Activated T-cell treated with anti-CD3 and anti-CD28 coated beads, Interleukin-2, amount 50 U/mL, for 72 hours (primary cell): Measurements from ENCODE around the gene SPG11. TPM values are rescaled to one million over a fixed set of nuclear protein-coding genes. Genes with fewer than 3 reads are reported as not detected.
"Not testable (repeated sequence)": the region's sequence is repeated elsewhere in the genome, so short reads cannot be mapped to it uniquely, and the experiment has no call there.

Experiments
- ATAC-seq, 2 donors: fragments of 150-1000 bp; cut with Tn5 transposase; replicated peaks in 1 of 2; 2 replicates each; pipeline ENCODE4 v1.10.0; 2021; ENCODE audit warnings: moderate library complexity in 2 of 2, mild to moderate bottlenecking in 1 of 2
- DNase-seq, 2 donors: peaks; one replicate each; pipeline ENCODE4 v3.0.0; 2021 to 2022; ENCODE audit warnings: mixed read lengths in 1 of 2
- H3K27ac Mint-ChIP-seq: one replicate; pipeline ENCODE4 v1.8.0; 2022; ENCODE audit warnings: mild to moderate bottlenecking, moderate library complexity, mixed read lengths
- H3K27me3 Mint-ChIP-seq: one replicate; pipeline ENCODE4 v1.8.0; 2022; ENCODE audit warnings: low read depth, mixed read lengths
- H3K36me3 Mint-ChIP-seq, 2 donors: one replicate each; pipeline ENCODE4 v1.8.0; 2022; ENCODE audit warnings: mixed read lengths in 2 of 2, mild to moderate bottlenecking in 1 of 2; ENCODE audit not compliant: insufficient read depth in 2 of 2
- H3K4me1 Mint-ChIP-seq: one replicate; pipeline ENCODE4 v1.8.0; 2022; ENCODE audit warnings: low read depth, mixed read lengths
- H3K4me3 Mint-ChIP-seq, 2 donors: one replicate each; pipeline ENCODE4 v1.8.0; 2022; ENCODE audit warnings: mild to moderate bottlenecking in 2 of 2, mixed read lengths in 2 of 2, moderate library complexity in 2 of 2
- H3K9me3 Mint-ChIP-seq, 2 donors: one replicate each; pipeline ENCODE4 v1.8.0; 2022; ENCODE audit warnings: mixed read lengths in 2 of 2
- total RNA-seq, 2 donors: library from RNA; stranded (reverse); gene quantifications; one replicate each; pipeline ENCODE4 v1.2.3, GENCODE V29; 2022

The SPG11 gene
- total RNA-seq, 2 donors from 2014 or later = 127 to 134 TPM

DNA sequence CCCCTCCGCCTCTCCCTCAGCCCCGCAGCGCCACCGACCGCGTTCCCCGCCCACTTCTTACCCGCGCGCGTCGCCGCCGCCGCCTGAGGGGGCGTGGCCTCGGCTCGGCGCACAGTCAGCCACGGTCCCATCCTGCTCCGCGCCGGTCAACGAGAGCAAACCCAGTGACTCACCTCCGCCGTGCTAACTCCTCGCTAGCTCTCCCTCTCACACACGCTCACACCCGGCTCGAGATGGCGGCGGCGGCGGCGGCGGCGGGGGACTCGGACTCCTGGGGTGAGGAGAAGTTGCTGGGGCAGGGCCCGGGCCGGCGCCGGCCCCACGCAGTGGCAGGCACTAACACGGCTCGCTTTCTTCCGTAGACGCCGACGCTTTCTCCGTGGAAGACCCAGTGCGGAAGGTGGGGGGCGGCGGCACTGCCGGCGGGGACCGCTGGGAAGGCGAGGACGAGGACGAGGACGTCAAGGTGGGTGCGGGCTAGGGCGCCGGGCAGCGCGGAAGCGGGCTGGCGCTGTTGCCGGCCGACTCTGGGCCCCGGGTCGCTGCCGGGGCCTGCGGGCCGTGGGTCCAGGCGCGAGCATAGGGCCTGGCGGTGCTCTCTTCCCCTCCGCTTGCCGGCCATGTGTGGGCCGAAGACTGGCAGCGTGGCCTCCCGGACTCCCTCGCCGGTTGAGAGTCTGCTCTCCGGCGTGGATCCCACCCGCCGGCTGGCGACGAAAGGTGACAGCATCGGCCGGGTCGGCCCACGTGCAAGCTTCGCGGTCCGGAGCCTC lies 126.3 kb downstream of the SPG11 start, which contains the start of gene EIF3J:
TSS of gene EIF3J (plus strand) at position 186 of the 773 bp plus-strand sequence. CDS start at position 234, 48 bp downstream.
- ATAC-seq (peak; percentile 95 to 96), DNase-seq (peak; percentile 96 to 97)
- Mint-ChIP-seq H3K9me3 (no peaks in the 10 kb centered on the region), H3K27ac (peak within 1 kb of the TSS; percentile 93), H3K36me3 (peaks cover 6 to 39% of the 10 kb centered on the region in 2 donors), H3K4me3 (peak within 1 kb of the TSS; percentile 93 to 95), H3K4me1 (peaks cover 56% of the 10 kb centered on the region), H3K27me3 (no peaks in the 10 kb centered on the region)

DNA sequence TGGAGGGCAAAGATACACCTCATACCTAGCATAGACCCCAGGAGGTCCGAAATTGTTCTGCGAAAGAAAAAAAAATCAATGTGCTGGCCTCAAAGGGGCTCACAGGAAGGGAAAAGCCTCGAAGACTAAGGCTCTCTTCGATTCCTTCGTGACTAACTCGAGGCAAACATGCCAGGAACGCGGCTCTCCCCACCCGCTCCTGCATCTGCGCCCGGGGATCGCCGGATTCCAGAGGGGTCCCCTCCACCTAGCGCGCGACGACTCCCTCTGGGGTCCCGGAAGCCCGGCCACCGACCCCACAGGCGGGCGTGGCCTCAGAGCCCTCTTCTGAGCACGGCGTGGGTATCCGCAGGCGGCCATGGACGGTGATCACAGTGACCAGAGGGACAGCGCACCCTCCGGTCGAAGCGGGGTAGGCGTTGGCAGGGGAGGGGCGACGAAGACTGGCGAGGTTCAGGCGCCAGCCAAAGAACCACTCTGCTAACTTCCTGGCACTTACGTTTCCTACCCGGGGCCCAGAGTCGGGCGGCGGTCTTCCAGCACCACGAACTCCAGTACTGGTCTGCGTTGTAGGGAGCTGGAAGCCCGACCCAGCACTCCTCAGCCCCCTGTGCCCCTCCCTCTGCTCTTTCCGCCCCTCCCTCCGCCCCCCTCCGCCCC lies 127.0 kb downstream of the SPG11 start:
- Mint-ChIP-seq H3K36me3 (peaks cover 3 to 32% of the 10 kb centered on the region in 2 donors), H3K4me1 (peaks cover 49% of the 10 kb centered on the region), H3K9me3 (no peaks in the 10 kb centered on the region), H3K27me3 (no peaks in the 10 kb centered on the region), H3K27ac (peak overlapping the region; percentile 93), H3K4me3 (peak overlapping the region; percentile 93 to 95)
- ATAC-seq (peak; percentile 72 to 76), DNase-seq (peak; percentile 83 to 85)

DNA sequence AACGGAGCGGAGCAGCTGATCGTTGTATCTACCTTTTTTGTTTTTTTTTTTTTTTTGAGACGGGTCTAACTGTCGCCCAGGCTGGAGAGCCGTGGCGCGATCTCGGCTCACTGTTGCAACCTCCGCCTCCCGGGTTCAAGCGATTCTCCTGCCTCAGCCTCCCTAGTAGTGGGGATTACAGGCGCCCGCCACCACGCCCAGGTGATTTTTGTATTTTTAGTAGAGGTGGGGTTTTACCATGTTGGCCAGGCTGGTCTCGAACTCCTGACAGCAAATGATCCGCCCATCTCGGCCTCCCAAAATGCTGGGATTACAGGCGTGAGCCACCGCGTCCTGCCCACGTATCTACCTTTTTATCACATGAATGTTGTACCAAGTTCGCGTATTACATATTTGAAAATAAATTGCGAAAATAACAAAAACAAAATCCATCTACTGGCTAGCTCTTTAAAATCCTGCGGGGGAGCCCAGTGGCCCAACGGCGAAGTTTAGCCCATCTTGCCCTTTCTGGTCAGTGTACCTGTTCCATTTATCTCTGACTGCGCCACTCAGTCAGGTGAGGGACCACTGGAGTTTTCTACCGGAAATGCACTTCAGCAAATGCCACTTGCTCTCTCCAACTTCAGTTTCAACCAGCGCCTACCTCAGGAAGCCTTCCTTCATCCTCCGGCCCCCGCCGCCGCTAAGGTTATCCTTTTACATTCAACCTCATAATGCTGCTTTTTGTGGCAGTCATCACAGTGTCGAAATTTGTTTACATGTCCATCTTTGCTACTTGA lies 127.8 kb downstream of the SPG11 start:
- H3K27me3 Mint-ChIP-seq = no peaks in the 10 kb centered on the region
- peaks cover 3 to 30% of the 10 kb centered on the region in 2 donors for H3K36me3 Mint-ChIP-seq
- no peaks in the 10 kb centered on the region for H3K9me3 Mint-ChIP-seq
- peak overlapping the region; percentile 93 to 95 for H3K4me3 Mint-ChIP-seq
- peak overlapping the region; percentile 93 for H3K27ac Mint-ChIP-seq
- H3K4me1 Mint-ChIP-seq = peaks cover 41% of the 10 kb centered on the region
- ATAC-seq (no peak), DNase-seq (peak; percentile 25 to 37)

DNA sequence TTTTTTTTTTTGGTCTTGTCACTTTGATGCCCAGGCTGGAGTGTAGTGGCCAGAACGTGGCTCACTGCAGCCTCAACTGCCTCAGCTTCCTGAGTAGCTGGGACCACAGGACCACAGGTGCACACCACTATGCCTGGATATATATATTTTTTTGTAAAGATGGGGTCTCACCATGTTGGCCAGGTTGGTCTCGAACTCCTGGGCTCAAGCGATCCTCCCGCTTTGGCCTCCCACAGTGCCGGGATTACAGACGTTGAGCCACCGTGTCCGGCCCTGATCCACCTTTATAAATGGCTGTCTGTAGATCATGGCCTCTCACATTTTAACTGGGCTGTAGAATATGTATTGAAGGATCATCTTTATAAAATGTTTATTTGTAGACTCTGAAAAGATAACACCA lies 128.4 kb downstream of the SPG11 start:
- Mint-ChIP-seq H3K9me3 (no peaks in the 10 kb centered on the region), H3K4me1 (peaks cover 35% of the 10 kb centered on the region), H3K27ac (peak overlapping the region; percentile 88), H3K36me3 (peaks cover 3 to 25% of the 10 kb centered on the region in 2 donors), H3K4me3 (peak overlapping the region; percentile 93 to 95), H3K27me3 (no peaks in the 10 kb centered on the region)
- no peak for DNase-seq
- ATAC-seq = no peak

DNA sequence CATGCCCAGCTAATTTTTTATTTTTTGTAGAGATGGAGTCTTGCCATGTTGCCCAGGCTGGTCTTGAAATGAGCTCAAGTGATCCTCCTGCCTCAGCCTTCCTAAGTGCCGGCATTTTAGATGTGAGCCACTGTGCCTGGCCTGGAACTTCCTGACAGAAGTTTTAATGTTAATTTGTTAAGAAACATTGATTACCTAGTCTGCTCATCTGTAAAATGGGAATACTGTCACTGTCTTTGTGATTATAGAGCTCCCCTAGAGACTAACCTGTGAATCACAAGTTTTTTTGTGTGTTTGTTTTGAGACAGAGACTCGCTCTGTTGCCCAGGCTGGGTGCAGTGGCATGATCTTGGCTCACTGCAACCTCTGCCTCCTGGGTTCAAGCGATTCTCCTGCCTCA lies 130.8 kb downstream of the SPG11 start:
- H3K27me3 Mint-ChIP-seq = no peaks in the 10 kb centered on the region
- peaks cover 14% of the 10 kb centered on the region for H3K4me1 Mint-ChIP-seq
- DNase-seq (no peak), ATAC-seq (no peak)
- H3K4me3 Mint-ChIP-seq = no peak overlapping the region
- H3K27ac Mint-ChIP-seq = no peak overlapping the region
- no peaks in the 10 kb centered on the region for H3K9me3 Mint-ChIP-seq
- H3K36me3 Mint-ChIP-seq = peaks cover 2 to 10% of the 10 kb centered on the region in 2 donors

DNA sequence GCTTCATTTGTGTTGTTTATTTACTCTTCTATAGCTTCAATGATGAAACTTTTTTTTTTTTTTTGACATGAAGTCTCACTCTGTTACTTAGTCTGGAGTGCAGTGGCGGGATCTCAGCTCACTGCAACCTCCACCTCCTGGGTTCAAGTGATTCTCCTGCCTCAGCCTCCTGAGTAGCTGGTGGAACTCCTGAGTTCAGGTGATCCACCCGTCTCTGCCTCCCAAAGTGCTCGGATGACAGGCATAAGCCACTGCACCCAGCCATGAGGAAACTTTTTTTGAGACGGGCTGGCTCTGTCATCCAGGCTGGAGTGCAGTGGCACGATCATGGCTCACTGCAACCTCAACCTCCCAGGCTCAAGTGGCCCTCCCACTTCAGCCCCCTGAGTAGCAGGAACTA lies 131.2 kb downstream of the SPG11 start:
- H3K27ac Mint-ChIP-seq, DNase-seq, ATAC-seq, H3K4me3 Mint-ChIP-seq, H3K27me3 Mint-ChIP-seq, H3K9me3 Mint-ChIP-seq: not testable (repeated sequence)
- Mint-ChIP-seq H3K36me3 (peaks cover 2 to 13% of the 10 kb centered on the region in 2 donors), H3K4me1 (peaks cover 14% of the 10 kb centered on the region)

DNA sequence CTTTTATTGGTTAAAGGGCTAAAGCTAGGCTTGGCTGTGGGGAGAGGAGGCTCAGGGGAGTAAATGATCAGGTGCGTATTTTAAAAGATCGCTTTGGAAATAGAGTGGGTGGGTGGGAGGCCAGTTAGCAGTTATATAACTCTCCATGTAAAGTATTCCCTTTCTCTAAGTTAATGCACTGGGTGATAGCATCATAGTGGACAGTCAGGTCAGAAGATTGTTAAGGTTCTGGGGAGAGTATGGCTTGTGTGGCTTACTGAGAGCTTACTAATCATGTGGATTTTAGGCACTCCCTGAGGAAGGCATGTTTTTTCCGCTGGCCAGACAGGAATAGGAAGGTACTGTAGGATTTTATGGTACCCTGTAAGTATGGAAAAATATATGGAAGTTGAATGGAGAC lies 132.8 kb downstream of the SPG11 start:
- ATAC-seq (no peak), DNase-seq (no peak)
- no peaks in the 10 kb centered on the region for H3K9me3 Mint-ChIP-seq
- no peak overlapping the region for H3K4me3 Mint-ChIP-seq
- H3K27me3 Mint-ChIP-seq = no peaks in the 10 kb centered on the region
- H3K4me1 Mint-ChIP-seq = peaks cover 8% of the 10 kb centered on the region
- H3K27ac Mint-ChIP-seq = peak overlapping the region; percentile 27
- H3K36me3 Mint-ChIP-seq = peaks cover 0 to 12% of the 10 kb centered on the region in 2 donors

DNA sequence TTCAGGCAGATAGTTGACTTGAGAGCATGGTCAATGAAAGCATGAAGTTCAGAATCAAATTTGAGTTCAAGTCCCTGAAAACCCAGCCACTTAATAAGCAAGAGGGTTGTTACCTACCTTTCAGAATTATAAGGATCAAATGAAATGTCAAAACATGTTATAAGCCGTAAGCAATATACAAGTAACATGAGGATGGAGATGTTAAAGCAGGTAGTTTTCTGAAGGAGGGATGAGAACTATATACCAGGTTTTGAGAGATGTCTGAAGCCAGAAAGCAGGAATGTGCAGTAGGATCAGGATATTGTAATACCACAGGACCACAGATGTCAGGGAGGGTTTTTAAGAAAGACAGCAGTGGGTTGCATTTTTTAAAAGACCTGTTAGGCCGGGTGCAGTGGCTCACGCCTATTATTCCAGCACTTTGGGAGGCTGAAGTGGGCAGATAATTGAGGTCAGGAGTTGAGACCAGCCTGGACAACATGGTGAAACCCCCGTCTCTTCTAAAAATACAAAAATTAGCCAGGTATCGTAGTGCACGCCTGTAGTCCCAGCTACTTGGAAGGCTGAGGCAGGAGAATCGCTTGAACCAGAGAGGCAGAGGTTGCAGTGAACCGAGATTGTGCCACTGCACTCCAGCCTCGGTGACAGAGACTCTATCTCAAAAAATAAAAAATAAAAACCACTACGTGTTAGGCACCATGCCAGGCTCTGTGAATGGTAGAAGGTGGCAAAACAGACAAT lies 133.4 kb downstream of the SPG11 start:
- Mint-ChIP-seq H3K4me1 (peaks cover 2% of the 10 kb centered on the region), H3K9me3 (no peaks in the 10 kb centered on the region), H3K4me3 (no peak overlapping the region), H3K27me3 (no peaks in the 10 kb centered on the region), H3K36me3 (peaks cover 0 to 9% of the 10 kb centered on the region in 2 donors), H3K27ac (no peak overlapping the region)
- ATAC-seq = no peak
- no peak for DNase-seq

DNA sequence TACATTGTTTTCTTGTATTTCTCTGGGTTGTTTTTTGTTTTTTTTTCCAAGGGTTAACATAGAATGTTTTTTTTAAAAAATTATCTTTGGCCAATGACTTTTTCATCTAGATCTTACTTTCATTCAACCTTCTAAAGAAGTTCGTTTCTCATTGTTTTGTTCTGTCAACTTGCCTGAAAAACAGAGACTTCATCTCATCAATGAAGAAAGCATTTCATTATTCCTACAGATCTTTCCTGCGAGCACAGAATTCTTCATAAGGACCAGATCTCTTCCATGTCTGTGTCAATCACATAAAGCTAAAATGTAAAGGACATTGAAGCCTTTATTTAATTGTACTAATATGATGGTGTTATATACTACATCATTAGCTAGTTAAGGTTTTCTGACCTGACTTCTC lies 136.2 kb downstream of the SPG11 start:
- ATAC-seq (no peak), DNase-seq (no peak)
- Mint-ChIP-seq H3K36me3 (peaks cover 0 to 10% of the 10 kb centered on the region in 2 donors), H3K4me3 (no peak overlapping the region), H3K9me3 (no peaks in the 10 kb centered on the region), H3K4me1 (no peaks in the 10 kb centered on the region), H3K27ac (peak overlapping the region; percentile 51), H3K27me3 (no peaks in the 10 kb centered on the region)

DNA sequence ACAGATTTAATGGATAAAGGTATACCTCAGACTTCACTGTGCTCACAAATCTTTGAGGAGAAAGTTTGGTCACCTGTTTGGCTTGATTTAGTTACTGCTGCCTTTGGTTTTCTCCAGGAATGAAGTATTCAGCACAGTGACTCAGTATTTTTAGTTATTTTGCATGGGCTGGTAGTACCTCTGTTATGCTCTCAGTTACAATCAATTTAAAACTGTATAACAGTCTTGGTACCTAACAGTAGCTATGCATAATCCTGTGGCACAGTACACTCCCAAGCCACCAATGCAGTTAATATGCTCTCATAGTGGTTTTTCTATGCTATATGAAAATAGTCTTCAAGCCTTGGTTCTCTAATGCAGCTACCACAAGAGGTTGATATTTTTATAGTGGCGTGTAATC lies 138.4 kb downstream of the SPG11 start:
- H3K4me3 Mint-ChIP-seq = no peak overlapping the region
- H3K9me3 Mint-ChIP-seq = no peaks in the 10 kb centered on the region
- DNase-seq (no peak), ATAC-seq (no peak)
- H3K27ac Mint-ChIP-seq = peak overlapping the region; percentile 33
- H3K4me1 Mint-ChIP-seq = no peaks in the 10 kb centered on the region
- H3K36me3 Mint-ChIP-seq = peaks cover 0 to 12% of the 10 kb centered on the region in 2 donors
- H3K27me3 Mint-ChIP-seq = no peaks in the 10 kb centered on the region

DNA sequence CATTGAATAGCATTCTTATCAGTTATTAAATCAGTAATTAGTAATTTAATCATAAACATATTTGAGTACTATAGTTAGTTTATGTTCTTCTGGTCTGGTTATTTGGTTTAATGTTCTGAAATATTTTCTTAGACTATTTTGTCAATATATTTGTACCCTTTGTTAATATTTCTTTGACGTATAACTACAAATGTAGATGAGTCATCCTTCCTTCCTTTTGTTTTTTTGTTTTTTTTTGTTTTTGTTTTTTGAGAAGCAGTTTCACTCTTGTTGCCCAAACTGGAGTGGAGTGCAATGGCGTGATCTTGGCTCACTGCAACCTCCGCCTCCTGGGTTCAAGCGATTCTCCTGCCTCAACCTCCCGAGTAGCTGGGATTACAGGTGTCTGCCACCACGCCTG lies 143.9 kb downstream of the SPG11 start:
- H3K36me3 Mint-ChIP-seq = peaks cover 2 to 14% of the 10 kb centered on the region in 2 donors
- H3K27me3 Mint-ChIP-seq = no peaks in the 10 kb centered on the region
- no peaks in the 10 kb centered on the region for H3K9me3 Mint-ChIP-seq
- ATAC-seq (no peak), DNase-seq (no peak)
- no peaks in the 10 kb centered on the region for H3K4me1 Mint-ChIP-seq
- H3K27ac Mint-ChIP-seq = no peak overlapping the region
- no peak overlapping the region for H3K4me3 Mint-ChIP-seq

DNA sequence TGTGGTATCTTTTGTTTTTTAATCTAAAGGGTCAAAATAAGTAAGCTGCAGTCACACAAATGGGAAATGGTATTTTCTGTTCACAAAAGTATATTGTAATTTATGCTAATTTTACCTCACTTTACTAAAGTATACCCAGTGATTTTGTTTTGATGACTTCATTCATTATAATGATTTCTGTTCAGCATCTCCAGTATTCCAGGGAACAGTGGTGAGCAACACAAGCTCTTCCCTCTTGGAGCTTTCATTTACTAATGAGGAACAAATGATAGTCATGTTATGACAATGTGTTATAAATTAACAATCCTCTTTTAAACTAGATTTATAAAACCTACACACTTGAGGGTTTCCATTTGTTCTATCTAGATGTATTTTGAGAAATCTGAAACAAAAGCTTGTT lies 147.0 kb downstream of the SPG11 start:
- DNase-seq (no peak), ATAC-seq (no peak)
- Mint-ChIP-seq H3K27me3 (no peaks in the 10 kb centered on the region), H3K9me3 (no peaks in the 10 kb centered on the region), H3K4me3 (no peak overlapping the region), H3K27ac (no peak overlapping the region), H3K4me1 (no peaks in the 10 kb centered on the region), H3K36me3 (peaks cover 2 to 11% of the 10 kb centered on the region in 2 donors)
